ENCODE data around the gene APC2.

The APC2 gene

DNA sequence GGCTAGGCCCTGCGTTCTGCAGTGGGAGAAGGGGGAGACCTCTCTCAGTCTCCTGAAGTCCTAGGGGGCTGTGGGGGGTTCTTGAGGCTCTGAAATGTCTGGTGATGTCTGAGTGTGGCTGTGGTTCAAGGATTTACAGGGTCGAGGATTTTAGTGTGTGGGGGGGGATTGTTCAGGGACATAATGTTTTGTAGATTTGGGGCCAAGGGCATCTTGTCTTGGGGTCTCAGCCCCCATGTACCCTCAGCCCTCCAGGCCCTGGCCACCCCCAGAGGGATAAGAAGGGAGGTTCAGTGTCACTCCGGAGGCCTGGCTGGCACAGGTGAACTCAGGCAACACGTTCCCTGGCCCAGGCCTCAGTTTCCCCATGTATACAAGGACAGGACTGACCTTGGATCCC lies 2.4 kb upstream of the APC2 start:
- DNase-seq (ENCODE audit: low read depth in 2 of 2): no peak

DNA sequence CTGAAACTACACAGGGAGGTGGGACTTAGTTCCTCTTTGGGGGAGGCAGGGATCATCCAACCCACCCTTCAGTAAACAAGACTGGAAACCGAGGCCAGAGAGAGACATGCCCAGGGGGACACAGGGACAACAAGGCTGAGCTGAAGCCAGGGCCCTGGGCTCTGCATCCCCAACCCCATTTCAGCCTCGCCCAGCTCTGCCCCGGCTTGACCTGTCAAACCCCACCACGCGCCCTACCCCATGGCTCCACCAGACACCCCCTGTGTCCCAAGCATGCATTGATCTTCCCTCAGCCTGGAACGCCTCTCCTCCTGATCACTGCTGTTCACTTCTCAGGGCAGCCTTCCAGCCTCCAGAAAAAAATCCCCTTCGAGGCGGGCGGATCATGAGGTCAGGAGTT lies 2.0 kb upstream of the APC2 start:
- no peak for DNase-seq (ENCODE audit: low read depth in 2 of 2)

DNA sequence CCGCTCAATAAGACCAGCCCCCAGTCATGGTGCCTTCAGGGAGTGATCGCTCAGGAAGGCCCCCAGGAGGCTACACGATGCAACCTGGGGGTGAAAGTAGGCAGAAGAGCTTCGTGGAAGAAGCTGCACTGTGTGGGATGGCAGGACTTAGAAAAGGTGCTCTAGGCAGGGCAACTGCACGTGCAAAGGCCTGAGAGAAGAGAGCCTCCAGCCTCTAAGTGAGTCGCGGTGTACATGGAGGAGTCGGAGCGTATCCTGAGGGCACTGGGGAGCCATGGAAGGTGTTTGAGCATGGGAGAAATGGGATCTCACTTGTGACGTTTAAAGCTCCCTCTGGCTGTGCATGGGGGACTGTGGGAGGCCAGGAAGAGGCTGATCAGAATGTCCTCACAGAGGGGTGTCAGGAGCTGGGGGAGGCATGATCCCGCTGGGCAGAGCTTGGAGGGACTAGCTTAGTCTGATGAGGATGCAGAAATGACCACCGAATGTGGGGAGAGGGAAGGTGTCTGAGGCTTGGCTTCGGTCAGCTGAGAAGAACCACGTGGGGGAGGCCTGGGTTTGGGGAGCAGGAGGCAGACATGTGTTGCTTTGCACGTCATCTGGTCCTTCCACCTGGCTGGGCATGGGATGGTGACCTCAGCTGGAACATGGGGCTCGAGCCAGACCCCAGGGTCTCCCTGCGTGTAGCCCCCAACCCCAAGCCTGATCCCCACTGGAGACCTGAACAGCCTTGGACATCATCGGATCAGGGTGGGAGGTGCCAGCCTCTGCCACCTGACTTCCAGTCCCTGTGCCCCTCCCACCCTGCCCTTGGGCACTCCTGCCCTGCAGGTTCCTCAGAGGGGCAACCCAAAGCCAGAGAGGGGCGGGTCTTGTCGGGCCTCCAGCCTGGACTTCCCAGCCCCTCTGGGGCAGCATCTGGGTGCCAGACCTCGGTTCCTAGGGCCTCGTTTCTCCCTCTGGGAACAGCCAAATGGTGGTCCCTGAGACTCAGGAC lies 1.1 kb downstream of the APC2 start:
- DNase-seq (ENCODE audit: low read depth in 2 of 2): no peak

DNA sequence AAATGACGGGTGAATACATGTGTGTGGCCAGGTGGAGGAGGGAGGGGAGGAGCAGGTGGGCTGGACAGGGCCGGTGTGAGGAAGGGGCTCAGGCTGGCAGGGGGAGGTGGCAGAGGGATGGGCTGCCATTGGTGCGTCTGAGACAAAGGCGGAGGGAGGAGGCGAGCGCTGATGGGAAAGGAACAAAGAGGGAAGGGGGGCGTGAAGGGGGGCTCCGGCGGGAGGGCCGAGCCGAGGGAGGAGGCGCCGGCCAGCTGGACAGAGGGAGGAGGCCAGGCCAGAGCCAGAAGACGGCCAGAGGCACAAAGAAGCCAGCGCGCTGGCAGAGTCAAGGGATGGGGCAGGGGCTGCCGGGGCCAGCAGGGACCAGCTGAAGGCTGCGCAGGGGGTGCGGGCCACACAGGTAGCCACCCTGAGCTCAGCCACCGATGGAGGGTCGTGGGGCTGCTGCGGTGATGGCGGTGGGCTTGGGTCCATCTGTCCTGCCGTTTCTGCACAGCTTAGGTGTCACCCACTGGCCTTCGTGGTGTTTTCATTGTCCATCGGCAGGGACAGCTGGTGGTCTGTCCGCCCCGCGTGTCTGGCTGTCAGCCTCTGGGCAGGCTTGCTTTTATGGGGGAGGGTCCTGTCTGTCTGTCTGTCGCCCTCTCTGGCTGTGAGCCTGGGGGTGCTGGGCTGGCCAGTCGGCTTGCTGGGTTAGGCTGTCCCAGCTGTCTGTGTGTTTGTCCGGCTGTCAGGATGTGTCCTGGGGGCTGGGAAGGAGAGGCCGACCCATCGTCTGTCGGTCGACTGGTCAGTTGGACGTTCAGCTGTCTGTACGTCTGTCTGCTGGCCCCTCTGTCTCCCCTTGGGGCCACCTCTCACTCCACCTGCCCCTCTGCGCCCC lies 2.2 kb downstream of the APC2 start:
- no peak for DNase-seq (ENCODE audit: low read depth in 2 of 2)

DNA sequence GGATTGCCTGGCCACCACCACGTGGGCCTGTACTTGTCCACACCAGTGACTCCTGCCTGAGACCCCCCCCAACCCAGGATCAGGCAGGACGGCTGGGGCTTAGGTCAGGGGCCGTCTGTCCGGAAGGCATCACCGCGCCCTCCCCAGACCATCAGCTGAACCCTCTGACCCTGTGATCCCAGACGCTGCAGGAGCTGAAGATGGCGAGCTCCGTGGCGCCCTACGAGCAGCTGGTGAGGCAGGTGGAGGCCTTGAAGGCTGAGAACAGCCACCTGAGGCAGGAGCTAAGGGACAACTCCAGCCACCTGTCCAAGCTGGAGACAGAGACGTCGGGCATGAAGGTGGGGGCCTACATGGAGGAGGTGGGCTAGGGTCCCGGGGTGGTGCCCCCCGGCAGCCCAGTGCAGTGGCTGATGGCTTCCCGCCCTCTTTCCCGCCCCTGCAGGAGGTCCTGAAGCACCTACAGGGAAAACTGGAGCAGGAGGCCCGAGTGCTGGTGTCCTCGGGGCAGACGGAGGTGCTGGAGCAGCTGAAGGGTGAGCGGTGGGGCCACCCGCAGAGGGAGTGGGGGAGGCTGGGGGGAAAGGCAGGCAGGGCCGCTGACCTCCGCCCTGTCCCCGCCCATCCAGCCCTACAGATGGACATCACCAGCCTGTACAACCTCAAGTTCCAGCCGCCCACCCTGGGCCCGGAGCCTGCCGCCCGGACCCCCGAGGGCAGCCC lies 3.0 kb downstream of the APC2 start:
- no peak for DNase-seq (ENCODE audit: low read depth in 2 of 2)

DNA sequence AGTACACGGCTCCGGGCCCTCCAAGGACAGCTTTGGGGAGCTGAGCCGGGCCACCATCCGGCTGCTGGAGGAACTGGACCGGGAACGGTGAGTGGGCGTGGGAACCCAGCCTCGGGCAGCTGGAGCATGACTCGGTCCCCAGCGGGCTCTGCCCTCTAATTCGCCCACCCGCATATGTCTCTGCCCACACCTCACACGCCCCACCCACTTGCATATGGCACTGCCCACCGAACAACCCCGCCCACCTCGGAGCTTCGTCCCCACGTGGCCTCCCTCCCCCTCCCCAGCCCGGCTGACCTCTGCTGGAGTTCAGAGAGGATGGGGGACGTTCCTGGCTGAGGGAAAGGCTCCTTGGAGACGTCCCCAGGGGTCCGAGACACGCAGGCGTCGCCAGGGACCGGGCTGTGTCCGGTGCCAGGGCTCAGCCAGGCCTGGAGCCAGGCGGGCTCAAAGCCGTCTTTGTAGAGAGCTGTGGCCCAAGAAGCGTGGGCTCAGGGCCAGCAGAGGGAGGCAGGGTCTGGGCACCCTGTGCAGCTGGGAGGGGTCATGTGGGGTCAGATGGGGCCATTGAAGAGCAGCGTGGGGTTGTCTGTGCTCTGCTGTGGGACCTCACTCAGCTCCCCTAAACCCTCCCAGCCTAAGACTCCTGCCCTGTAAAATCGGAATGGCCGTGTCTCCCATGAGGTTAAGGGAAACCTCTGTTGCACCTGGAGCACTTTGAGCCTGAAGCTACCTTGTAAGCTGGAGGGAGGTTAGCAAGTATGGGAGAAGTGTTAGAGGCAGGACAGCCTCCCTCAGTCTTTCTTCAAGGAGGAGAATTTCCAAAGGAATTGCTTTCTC lies 3.8 kb downstream of the APC2 start:
- DNase-seq (ENCODE audit: low read depth in 2 of 2): no peak

DNA sequence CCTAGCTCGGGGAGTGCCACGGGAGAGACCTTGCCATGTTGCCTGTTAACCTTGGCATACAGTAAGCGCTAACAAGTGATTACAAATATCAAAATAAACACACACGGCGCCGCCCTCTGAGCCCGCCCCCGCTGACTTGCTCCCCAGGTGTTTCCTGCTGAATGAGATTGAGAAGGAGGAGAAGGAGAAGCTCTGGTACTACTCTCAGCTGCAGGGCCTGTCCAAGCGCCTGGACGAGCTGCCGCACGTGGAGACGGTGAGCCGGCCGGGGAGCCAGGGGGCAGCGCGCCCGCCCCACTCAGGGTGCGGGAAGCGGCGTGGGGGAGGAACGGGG lies 5.0 kb downstream of the APC2 start:
- DNase-seq (ENCODE audit: low read depth in 2 of 2): no peak

DNA sequence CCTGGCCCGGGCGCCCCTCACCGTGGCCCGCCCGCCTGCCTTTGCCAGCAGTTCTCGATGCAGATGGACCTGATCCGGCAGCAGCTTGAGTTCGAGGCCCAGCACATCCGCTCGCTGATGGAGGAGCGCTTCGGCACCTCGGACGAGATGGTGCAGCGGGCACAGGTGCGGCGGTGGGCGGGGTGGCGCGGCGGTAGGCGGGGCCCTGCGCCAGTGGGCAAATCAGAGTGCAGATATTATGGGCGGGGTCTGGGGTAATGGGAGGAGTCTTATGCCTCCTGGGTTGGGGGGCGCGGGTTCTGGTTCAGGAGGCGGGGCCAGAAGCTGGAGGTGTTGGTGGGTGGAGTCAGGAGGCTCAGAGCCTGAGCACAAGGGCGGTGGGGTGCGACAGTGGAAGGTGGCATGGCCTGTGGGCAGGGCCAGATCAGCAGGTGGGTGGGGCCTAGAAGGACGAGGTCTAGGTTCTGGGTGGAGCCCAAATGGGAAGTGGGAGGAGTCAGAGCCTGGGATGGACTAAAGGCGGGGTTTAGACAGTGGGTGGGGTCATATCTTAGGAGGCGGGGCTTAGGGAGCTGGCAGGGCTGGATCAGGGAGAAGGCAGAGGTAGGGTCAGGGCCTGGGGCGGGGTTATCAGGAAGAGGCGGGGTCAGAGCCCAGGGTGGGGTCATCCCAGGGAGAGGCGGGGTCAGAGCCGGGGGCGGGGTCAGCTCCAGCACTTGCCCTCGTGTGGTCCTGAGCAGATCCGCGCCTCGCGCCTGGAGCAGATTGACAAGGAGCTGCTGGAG lies 5.6 kb downstream of the APC2 start:
- no peak for DNase-seq (ENCODE audit: low read depth in 2 of 2)

DNA sequence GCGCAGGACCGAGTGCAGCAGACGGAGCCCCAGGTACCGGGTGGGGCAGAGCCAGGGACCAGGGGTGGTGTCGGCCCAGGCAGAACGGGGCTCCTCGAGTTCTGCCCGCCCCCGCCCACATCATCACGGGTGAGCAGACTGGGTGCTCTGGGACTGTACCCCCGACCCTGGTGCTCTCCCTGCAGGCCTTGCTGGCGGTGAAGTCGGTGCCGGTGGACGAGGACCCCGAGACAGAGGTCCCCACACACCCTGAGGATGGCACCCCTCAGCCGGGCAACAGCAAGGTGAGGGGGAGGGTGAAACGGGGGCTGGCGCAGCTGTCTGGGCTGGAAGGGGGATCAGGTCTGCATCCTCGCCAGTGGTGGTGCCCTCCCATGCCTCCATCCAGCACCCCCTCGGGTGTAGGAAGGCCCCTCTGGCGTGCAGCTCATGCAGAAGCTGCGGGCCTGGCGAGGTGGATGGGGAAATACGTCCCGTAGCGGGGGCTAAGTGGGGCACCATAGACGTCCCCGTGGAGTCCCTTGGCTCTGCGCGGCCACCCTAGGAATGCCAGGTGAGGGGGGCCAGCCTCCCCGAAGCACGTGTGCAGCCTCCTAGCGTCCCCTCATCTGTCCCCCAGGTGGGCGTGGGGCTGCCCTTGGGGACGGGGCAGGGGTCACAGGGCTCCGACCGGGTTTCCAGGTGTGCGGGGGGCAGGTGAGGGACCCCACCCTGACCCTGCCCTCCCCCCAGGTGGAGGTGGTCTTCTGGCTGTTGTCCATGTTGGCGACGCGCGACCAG lies 6.4 kb downstream of the APC2 start:
- no peak for DNase-seq (ENCODE audit: low read depth in 2 of 2)

DNA sequence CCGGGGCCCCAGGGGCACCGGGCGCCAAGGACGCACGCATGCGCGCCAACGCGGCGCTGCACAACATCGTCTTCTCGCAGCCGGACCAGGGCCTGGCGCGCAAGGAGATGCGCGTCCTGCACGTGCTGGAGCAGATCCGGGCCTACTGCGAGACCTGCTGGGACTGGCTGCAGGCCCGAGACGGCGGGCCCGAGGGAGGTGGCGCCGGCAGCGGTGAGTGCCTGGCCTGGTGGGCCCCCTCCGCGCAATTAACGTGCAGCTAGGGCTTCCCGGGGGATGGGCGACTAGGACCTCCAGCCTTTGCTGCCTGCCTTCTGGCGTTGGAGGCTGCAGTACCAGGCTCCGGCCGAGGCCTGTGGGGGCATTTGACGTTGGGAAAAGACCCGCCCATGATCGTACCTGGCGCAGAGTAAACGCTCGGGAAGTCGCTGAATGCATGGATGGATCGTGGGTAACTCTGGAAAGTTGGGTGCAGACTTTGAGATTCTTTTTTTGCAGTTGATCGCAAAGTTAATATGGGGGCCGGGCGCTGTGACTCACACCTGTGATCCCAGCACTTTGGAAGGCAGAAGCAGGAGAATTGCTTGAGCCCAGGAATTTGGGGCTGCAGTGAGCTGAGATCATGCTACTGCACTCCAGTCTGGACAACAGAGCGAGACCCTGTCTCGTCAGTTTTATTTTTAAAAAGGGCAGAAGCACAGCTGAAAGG lies 7.3 kb downstream of the APC2 start:
- DNase-seq (ENCODE audit: low read depth in 2 of 2): no peak

DNA sequence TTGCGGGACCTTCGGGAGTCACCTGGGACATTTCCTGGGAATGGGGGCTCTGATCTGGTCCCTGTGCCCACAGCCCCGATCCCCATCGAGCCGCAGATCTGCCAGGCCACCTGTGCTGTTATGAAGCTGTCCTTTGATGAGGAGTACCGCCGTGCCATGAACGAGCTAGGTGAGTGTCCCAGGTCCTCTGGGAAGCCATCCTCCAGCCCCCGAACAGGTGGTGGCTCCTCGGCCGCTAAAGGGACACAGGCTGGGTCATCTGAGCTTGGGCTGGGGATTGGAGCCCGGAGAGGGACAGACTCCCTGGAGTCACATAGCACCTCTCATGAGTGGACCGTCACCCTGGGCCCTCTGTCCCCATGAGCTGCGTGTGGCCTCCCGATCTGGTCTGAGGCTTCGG lies 8.0 kb downstream of the APC2 start:
- DNase-seq (ENCODE audit: low read depth in 2 of 2): no peak

DNA sequence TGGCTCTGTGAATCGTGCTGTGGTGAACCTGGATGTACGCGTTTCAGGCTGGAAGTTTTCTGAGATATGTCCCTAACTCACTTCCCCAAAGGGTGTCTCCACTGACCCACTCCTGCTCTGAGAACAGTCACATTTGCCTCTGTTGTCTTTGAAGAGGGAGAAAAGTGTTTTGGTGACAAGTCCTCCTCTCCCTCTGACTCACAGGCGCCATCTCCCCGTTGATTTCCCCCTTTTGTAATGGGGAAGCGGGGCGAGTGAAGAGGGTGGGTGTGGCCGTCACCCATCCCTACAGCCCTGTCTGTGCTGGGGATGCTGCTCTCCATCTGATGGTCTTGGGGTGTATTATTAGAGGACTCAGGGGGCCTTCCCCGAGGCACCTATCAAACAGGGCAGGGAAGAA lies 9.6 kb downstream of the APC2 start:
- DNase-seq (ENCODE audit: low read depth in 2 of 2): no peak

DNA sequence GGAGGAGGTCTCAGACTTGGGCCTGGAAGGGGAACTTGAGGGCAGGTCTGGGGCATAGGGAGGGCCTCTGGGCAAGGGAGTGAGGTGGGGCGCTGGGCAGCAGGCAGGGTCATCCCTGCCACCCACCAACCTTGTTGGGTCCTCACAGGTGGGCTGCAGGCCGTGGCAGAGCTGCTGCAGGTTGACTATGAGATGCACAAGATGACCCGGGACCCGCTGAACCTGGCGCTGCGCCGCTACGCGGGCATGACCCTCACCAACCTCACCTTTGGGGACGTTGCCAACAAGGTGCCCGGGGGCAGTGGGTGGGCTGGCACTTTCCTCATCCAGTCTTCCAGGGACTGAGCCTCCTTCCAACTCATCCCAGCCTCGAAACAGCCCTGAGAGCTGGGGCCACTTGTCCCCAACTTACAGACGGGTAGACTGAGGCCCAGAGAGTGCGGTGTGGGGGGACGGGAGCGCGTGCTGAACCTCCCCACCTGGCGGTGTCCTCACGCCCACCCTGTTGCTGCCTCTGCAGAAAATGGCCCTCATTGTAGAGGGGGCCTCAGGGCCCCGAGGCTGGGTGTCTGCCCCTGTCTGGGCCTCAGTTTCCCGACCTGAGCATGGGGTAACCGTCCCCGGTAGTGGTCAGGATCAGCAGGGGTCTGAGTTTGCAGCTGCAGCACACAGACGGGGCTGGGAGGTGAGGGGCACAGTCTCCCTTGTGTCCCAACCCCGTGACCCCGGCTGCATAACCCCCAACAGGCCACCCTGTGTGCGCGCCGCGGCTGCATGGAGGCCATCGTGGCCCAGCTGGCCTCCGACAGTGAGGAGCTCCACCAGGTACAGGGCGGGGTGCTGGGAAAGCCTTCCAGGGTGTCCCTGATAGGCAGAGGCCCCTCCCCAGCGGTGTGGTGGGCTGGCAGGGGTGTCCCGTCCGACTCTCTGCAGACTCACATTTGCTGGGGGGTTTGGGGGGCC lies 10.4 kb downstream of the APC2 start:
- no peak for DNase-seq (ENCODE audit: low read depth in 2 of 2)

DNA sequence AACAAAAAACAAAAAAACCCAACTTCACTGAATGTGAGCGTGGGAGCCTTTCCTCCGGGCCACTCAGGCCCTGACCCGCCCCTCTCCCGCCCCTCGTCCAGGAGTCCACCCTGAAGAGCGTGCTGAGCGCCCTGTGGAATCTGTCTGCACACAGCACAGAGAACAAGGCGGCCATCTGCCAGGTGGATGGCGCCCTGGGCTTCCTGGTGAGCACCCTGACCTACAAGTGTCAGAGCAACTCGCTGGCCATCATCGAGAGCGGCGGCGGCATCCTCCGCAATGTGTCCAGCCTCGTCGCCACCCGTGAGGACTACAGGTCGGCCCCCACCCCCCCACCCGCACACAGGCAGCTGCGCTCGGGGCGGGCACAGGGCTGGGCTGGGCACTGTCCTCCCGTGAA lies 11.9 kb downstream of the APC2 start:
- no peak for DNase-seq (ENCODE audit: low read depth in 2 of 2)

DNA sequence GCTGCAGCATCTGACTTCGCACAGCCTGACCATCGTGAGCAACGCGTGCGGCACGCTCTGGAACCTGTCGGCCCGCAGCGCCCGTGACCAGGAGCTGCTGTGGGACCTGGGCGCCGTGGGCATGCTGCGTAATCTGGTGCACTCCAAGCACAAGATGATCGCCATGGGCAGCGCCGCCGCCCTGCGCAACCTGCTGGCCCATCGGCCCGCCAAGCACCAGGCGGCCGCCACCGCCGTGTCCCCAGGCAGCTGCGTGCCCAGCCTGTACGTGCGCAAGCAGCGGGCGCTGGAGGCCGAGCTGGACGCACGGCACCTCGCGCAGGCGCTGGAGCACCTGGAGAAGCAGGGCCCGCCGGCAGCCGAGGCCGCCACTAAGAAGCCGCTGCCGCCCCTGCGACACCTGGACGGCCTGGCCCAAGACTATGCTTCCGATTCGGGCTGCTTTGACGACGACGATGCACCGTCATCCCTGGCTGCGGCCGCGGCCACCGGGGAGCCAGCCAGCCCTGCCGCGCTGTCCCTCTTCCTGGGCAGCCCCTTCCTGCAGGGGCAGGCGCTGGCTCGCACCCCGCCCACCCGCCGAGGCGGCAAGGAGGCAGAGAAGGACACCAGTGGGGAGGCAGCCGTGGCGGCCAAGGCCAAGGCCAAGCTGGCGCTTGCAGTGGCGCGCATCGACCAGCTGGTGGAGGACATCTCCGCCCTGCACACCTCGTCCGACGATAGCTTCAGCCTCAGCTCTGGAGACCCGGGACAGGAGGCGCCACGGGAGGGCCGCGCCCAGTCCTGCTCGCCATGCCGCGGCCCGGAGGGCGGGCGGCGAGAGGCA lies 15.5 kb downstream of the APC2 start:
- DNase-seq (ENCODE audit: low read depth in 2 of 2): no peak

DNA sequence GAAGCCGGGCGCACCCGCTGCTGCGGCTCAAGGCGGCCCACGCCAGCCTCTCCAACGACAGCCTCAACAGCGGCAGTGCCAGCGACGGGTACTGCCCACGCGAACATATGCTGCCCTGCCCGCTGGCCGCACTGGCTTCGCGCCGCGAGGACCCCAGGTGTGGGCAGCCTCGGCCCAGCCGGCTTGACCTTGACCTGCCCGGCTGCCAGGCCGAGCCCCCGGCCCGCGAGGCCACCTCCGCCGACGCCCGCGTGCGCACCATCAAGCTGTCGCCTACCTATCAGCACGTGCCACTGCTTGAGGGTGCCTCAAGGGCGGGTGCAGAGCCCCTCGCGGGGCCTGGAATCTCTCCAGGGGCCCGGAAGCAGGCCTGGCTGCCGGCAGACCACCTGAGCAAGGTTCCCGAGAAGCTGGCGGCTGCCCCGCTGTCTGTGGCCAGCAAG lies 16.1 kb downstream of the APC2 start:
- DNase-seq (ENCODE audit: low read depth in 2 of 2): no peak

Measured in stimulated activated CD8-positive, alpha-beta memory T cell treated with anti-CD3 and anti-CD28 coated beads, Interleukin-15, amount 100 ng/mL, for 4 hours (primary cell).